Stimulated activated CD4-positive, alpha-beta T cell treated with anti-CD3 and anti-CD28 coated beads, Interleukin-15, amount 100 ng/mL, for 24 hours (primary cell): ENCODE results near the gene OR11G2.
"Not testable (repeated sequence)": the region's sequence is repeated elsewhere in the genome, so short reads cannot be mapped to it uniquely, and the experiment has no call there.

ENCODE experiments used
- DNase-seq: peaks from one replicate; pipeline ENCODE4 v3.0.0-alpha.2; 2020

Gene OR11G2, protein sequence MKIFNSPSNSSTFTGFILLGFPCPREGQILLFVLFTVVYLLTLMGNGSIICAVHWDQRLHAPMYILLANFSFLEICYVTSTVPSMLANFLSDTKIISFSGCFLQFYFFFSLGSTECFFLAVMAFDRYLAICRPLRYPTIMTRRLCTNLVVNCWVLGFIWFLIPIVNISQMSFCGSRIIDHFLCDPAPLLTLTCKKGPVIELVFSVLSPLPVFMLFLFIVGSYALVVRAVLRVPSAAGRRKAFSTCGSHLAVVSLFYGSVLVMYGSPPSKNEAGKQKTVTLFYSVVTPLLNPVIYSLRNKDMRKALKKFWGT

DNA sequence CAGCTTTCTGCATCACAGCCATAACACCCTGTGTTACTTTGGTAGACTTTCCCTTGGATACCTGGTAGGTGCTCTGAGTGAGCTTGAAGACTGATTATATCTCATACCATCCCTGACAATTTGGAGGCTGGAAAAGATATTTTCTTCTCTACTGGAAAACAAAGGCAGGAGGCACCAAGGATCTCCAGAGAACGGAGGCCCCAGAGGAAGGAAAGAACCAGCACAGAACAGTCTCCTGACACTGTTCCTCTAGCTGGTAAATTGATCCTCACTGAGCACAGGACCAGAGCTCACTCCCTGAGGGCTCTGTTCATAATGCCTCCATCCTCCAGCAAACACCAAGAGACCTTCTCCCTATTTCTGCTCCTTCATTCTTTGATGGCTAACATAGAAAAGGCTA, at the start of gene OR11G2:
OR11G2 (plus strand) TSS at position 301 of the 400 bp plus-strand sequence. CDS start 6,542 bp downstream, outside the sequence.
- DNase-seq = no peak

DNA sequence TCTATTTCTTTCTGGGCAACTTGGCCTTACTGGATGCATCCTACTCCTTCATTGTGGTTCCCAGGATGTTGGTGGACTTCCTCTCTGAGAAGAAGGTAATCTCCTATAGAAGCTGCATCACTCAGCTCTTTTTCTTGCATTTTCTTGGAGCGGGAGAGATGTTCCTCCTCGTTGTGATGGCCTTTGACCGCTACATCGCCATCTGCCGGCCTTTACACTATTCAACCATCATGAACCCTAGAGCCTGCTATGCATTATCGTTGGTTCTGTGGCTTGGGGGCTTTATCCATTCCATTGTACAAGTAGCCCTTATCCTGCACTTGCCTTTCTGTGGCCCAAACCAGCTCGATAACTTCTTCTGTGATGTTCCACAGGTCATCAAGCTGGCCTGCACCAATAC, 46.8 kb upstream of the OR11G2 start:
- DNase-seq = no peak

DNA sequence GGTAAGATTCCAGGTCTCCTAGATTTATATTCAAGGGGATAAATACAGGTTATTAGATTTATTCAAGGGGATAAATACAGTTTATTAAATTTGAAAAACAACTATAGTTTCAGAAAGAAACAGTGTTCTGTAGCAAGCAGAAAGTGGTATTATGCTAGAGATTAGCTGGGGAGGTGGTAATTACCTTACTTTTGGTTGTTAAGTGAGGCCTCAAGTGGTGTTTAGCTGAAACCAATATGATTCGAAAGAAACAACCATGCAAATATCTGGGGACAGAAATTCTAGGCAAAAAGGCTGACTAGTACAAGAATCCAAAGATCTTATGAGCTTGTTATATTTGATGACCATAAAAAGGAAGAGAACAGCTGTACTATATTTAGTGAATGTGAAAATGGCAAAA, 45.9 kb upstream of the OR11G2 start:
- no peak for DNase-seq

DNA sequence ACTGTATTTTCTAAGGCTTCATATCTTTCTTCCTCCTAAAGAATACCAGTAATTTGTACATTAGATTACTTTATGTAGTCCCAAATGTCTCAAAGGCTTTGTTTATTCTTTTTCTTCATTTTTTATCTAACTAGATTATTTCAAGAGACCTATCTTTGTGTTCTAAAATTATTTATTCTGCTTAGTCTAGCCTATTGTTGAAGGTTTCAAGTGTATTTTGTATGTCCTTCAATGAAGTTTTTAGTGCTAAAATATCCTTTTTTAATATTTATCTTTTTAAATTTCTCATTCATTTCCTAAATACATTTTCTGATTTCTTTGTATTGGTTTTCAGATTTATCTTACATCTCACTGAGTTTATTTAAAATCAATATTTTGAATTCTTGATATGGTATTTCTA, 26.2 kb upstream of the OR11G2 start:
- DNase-seq = no peak

DNA sequence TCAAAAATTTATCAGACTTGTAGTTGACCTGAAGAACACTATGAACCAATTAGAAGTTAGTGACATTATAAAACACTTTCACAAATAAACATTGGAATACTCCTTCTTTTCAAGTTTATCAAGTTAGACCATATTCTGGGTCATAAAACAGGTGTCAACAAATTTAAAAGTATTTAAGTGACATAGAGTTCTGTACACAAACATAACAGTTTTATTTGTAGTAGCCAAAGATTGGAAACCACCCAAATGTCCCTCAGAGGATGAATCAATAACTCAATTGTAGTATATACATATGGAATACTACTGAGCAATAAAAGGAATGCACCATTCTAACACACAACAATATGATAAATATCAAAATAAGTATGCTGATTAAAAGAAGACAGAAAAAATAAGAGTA, 23.6 kb upstream of the OR11G2 start:
- no peak for DNase-seq

DNA sequence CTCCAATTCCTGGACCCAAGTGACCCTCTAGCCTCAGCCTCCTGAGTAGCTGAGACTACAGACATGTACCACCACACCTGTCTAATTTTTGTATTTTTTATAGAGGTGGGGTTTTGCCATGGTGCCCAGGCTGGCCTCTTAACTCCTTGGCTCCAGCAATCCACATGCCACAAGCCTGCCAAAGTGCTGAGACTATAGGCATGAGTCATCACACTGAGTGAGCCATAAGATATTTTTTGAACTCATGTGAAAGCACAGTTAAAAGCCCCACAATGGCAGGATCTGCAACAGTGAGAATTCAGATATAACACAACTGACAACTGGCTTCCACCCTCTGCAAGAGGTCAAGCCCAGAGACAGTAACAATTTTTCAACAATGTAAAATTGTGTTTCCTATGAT, 20.8 kb upstream of the OR11G2 start:
- not testable (repeated sequence) for DNase-seq

DNA sequence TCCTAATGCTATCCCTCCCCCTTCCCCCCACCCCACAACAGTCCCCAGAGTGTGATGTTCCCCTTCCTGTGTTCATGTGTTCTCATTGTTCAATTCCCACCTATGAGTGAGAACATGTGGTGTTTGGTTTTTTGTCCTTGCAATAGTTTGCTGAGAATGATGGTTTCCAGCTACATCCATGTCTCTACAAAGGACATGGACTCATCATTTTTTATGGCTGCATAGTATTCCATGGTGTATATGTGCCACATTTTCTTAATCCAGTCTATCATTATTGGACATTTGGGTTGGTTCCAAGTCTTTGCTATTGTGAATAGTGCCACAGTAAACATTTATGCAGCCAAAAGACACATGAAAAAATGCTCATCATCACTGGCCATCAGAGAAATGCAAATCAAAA, 16.5 kb upstream of the OR11G2 start:
- DNase-seq = not testable (repeated sequence)

DNA sequence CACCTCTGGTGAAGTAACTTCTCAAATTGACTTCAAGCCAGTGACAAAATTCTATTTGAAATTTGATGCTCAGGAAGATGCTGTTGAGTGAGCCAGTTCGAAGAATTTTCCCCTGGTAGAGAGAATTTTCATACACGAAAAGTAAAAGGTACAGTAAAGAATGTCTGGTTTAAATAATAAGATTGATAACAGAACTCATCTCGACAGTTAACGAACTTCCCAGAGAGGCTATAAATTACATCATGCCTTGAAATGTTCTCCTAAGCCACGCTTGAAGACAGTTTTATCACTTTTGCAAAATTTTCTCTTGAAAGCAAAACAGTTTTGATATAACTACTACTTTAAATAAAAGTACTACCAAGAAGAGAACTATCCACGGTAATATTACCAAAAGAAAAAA, 14.4 kb upstream of the OR11G2 start:
- DNase-seq = no peak

DNA sequence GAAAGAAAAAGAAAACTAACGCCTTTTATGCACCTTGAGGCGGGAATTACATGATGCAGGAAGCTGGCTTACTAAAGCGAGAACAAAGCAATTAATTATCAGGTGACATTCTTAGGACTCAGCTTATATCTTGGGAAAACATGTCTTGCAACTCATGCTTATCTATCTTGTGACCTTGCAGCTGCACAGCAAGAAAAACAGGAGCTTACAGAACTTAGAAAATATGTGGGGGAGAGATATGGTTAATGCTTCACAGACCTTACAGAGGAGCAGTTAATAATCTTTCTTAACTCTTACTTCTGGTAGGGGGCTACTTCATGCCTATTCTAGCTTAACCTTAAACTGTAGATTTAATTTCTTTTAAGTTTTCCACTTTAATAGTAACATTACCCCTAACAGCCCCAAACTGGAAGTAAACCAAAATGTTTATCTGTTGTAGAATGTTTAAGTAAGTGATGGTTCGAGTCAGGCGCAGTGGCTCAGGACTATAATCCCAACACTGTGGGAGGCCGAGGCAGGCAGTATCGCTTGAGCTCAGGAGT, 13.2 kb upstream of the OR11G2 start:
- DNase-seq = no peak

DNA sequence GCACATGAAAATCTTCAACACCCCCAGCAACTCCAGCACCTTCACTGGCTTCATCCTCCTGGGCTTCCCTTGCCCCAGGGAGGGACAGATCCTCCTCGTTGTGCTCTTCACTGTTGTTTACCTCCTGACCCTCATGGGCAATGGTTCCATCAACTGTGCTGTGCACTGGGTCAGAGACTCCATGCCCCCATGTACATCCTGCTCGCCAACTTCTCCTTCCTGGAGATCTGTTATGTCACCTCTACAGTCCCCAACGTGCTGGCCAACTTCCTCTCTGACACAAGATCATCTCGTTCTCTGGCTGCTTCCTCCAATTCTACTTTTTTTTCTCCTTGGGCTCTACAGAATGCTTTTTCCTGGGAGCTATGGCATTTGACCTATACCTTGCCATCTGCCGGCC, 11.5 kb upstream of the OR11G2 start:
- DNase-seq = no peak

DNA sequence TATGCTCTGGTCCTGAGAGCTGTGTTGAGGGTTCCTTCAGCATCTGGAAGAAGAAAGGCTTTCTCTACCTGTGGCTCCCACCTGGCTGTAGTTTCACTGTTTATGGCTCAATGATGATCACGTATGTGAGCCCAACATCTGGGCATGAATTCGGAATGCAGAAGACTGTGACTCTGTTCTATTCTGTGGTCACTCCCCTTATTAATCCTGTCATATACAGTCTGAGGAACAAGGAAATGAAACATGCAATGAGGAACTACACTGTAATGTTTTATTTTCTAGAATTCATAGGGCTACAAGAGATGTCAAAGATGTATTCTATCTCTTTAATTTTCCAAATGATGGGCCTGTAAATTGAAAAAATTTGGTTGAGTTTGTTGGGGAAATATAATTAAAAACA, 10.8 kb upstream of the OR11G2 start:
- no peak for DNase-seq

DNA sequence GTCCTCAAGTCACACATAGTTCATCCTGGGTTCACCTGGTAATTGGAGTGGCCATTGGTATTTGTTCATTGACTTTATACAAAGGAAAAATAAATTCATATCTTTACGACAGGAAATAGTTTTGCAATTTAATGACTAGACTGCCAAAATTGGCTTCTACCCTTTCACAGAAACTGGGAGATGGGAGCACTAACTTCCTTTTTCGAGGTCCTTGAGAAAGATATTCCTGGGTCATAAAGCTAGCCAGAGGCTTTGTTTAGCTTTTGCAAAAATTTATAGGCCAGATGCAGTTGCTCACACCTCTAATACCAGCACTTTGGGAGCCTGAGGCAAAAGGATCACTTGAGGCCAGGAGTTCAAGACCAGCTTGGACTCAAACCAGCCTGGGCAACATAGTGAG, 10.2 kb upstream of the OR11G2 start:
- DNase-seq = no peak

DNA sequence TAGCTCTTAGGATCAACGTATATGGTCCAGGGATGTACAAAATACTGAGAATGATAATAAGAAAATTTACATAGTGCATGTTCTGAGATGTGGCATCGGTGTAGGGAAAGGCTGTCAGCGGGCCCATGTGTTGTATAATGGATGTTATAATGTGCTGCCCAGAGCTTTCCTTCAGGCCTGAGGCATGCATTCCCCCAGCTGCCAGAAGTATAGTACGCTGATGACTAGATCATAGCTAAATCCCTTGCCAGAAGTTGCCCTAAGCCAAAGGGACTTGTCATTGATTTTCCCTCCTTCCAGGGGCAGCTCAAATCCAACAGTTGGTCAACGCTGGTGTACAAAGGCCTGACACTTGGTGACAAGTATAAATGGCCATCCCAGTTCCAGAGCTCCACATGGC, 6.5 kb upstream of the OR11G2 start:
- no peak for DNase-seq

DNA sequence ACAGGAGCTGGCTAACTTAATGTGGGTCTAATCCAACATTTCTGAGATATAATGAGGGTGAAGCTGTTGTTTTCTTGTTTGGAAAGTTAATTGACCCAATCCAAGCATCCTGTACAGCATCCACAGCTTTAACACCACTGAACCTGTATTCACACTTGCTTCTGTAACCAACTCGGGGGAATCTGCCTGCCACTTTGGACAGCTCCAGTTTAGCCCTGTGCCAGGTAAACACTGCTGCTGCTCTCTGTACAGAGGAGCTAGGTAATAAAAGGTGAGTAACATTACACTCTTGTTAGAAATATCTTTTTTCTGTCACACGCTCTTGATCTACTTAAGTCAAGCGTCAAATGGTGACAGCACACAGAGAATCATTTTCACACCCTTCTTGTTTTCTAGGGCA, 700 bp downstream of the OR11G2 start:
- no peak for DNase-seq

DNA sequence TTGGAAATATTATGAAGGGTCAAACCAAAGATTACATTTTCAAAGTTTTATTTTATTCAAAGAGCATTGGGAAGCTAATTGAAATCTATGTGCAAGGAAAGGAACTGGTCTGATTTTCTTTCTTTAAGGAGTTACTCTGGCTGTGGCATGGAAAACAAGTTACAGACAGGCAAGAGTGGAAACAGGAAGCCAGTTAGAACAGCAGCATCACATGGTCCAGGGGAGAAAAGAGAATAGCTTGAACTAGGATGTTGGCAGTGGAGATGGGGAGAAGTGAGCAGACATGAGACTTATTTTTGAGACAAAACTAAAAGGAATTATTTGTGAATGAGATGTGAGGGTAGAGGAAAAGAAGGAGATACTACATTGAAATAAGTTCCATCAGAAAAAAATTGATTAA, 3.4 kb downstream of the OR11G2 start:
- no peak for DNase-seq

DNA sequence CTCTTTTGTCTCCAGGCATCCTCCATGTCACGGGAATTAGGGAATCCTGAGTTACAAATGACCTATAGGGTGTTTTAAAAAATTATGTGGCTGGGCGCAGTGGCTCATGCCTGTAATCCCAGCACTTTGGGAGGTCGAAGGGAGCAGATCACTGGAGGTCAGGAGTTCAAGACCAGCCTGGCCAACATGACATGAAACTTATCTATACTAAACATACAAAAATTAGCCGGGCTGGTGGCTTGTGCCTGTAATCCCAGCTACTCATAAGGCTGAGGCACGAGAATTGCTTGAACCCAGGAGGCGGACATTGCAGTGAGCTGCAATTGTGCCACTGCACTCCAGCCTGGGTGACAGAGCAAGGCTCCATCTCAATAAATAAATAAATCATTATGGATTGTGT, 4.5 kb downstream of the OR11G2 start:
- not testable (repeated sequence) for DNase-seq

DNA sequence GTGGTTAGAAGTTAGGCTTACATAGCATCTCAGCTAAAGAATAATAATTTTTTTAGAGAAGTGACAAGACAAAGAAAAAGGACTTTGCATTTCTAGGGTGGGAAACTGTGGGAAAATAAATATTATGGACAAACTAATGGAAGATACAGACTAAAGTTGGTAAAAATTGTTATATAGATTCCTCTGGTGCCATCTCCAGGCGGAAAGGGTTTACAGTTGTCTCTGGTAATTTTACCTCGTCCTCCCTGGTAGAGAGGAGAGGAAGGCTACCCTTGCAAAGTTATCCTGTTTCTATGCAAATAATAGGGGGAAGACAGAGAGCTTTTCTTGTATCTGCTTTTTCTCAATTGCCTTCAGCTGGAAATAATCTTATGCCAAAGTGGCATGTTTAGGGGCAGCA, 5.2 kb downstream of the OR11G2 start:
- no peak for DNase-seq

DNA sequence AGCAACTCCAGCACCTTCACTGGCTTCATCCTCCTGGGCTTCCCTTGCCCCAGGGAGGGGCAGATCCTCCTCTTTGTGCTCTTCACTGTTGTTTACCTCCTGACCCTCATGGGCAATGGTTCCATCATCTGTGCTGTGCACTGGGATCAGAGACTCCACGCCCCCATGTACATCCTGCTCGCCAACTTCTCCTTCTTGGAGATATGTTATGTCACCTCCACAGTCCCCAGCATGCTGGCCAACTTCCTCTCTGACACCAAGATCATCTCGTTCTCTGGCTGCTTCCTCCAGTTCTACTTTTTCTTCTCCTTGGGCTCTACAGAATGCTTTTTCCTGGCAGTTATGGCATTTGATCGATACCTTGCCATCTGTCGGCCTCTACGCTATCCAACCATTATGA, 6.8 kb downstream of the OR11G2 start:
- no peak for DNase-seq

DNA sequence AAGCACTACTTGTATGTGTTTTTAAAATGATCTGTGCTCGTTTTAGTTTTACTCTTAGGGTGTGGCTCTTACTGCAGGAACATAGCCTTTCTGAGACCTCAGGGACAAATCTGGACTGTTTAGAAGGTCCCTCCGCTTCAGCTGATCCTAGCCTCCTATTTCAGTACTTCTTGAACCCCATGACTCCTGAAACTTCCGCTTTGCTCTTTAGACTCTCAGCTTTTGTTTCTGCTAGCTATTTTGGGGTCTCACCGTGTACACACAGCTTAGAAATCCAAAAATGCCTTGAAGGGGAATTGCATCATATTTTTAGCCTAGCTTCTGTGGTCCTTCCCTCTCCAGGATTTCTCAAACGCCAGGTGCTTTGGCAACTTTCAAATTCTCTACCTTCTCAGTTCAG, 8.3 kb downstream of the OR11G2 start:
- no peak for DNase-seq

DNA sequence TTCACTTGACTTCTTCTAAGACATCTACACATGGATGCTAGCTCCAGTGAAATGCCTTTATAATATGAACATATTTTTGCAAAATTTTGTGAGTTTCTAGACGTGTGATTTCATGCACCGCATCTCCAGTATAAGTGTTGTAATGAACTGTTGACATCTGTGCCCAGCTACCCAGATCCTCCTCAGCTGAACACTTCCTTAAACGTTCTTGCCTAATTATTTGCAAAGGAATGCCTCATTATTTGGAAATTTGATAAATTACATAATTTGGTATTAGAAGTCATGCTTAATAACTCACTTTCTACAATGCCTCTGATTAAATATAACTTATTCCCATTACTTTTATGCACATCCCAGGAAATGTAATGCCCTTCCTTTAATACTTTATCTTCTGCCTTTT, 14.0 kb downstream of the OR11G2 start:
- DNase-seq = no peak

DNA sequence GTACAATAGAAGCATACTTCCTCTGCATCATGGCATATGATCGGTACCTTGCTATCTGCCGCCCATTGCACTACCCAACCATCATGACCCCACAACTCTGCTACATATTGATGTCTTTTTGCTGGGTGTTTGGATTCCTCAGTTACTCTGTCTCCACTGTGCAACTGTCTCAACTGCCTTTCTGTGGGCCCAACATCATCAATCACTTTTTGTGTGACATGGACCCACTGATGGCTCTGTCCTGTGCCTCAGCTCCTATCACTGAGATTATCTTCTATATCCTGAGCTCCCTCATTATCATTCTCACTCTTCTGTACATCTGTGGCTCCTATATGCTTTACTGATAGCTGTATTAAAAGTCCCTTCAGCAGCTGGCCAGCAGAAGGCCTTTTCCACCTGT, 18.9 kb downstream of the OR11G2 start:
- no peak for DNase-seq

DNA sequence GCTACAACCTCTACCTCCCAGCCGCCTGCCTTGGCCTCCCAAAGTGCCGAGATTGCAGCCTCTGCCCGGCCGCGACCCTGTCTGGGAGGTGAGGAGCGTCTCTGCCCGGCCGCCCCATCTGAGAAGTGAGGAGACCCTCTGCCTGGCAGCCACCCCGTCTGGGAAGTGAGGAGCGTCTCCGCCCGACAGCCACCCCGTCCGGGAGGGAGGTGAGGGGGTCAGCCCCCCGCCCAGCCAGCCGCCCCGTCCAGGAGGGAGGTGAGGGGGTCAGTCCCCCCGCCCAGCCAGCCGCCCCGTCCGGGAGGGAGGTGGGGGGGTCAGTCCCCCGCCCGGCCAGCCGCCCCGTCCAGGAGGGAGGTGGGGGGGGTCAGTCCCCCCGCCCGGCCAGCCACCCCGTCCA, 21.7 kb downstream of the OR11G2 start:
- DNase-seq = not testable (repeated sequence)

DNA sequence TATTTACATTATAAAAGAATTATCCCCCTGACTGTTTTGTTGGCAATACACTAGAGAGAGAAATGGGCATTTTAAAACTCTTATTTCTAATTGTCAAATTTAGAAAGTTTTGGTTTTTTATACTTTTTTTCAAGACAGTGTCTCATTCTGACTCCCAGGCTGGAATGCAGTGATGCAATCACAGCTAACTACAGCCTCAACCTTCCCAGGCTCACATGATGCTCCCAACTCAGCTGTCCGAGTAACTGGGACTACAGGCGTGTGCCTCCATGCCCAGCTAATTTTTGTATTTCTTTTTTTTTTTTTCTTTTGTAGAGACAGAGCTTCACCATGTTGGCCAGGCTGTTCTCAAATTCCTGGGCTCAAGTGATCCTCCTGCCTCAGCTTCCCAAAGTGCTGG, 24.5 kb downstream of the OR11G2 start:
- no peak for DNase-seq

DNA sequence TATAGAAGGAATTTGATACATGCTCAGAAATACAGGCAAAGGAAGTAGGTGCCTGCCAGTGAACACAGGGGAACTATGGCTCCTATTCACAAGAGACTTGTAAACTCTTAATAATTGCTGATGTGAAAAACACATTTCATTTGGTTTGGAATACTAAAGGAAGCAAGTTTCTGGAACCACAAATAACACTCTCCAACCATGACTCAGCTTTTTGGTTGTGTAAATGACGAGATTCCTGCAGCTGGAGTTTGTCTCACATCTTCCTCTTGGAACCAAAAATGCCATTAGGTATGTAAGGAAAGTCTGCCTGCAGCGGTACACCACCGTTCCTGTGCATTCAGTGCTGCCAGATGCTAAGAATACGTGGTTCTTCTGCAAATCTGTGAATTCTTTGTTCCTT, 28.3 kb downstream of the OR11G2 start:
- DNase-seq = no peak

DNA sequence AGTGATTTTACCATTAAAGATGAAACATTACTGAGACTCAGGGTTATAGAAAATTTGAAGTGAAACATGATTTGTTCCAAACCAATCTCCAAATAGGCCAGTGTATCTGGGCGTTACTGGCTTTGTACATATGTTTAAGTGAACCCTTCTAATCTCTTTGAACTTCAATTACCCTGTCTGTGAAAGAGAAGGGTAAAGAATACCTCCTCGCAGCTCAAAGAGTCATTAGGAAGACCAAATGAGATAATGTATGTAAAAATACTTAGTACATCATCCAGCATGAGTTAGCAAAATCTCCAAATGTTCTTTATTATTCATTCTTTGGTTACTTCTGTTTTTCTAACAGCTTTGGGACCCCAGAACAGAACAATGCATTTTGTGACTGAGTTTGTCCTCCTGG, 32.7 kb downstream of the OR11G2 start, which contains the start of gene OR11H6:
OR11H6 (plus strand) TSS at position 301 of the 400 bp plus-strand sequence; CDS start at position 301, 0 bp downstream.
- DNase-seq = no peak
